ENCODE data around the gene THY1.
"Not testable (repeated sequence)": the region's sequence is repeated elsewhere in the genome, so short reads cannot be mapped to it uniquely, and the experiment has no call there.

Gene THY1

GRCh38 chr11:119422809-119423508 lies at the start of gene THY1:
THY1 (minus strand) TSS chr11:119423172; CDS start chr11:119420905, 2,267 bp downstream.
- no peak for DNase-seq

GRCh38 chr11:119472186-119472855 lies 49.3 kb upstream of the THY1 start:
- DNase-seq = peak in 1 of 2 donors; percentile 8

GRCh38 chr11:119471329-119471728 lies 48.4 kb upstream of the THY1 start:
- DNase-seq = no peak

- peak in 1 of 2 donors; percentile 8 for DNase-seq
These were observed 47.6 kb upstream of the THY1 start for GRCh38 chr11:119470317-119471291.

- no peak for DNase-seq
These were observed 46.5 kb upstream of the THY1 start for GRCh38 chr11:119469506-119469905.

GRCh38 chr11:119468511-119468910 lies 45.5 kb upstream of the THY1 start:
- DNase-seq = no peak

GRCh38 chr11:119461229-119461963 lies 38.4 kb upstream of the THY1 start:
- no peak for DNase-seq

- DNase-seq = no peak
These were observed 37.6 kb upstream of the THY1 start for GRCh38 chr11:119460582-119460981.

GRCh38 chr11:119460097-119460496 lies 37.1 kb upstream of the THY1 start:
- DNase-seq = no peak

- DNase-seq = no peak
These were observed 36.5 kb upstream of the THY1 start for GRCh38 chr11:119459293-119459976.

GRCh38 chr11:119455708-119456107 lies 32.7 kb upstream of the THY1 start:
- DNase-seq = not testable (repeated sequence)

GRCh38 chr11:119455241-119455640 lies 32.3 kb upstream of the THY1 start:
- DNase-seq = not testable (repeated sequence)

GRCh38 chr11:119453881-119454280 lies 30.9 kb upstream of the THY1 start:
- DNase-seq = no peak

GRCh38 chr11:119450590-119451326 lies 27.8 kb upstream of the THY1 start:
- no peak for DNase-seq

GRCh38 chr11:119449498-119449897 lies 26.5 kb upstream of the THY1 start:
- DNase-seq = no peak

- no peak for DNase-seq
These were observed 25.4 kb upstream of the THY1 start for GRCh38 chr11:119448380-119448779.

- DNase-seq = no peak
These were observed 24.8 kb upstream of the THY1 start for GRCh38 chr11:119447664-119448242.

GRCh38 chr11:119446871-119447663 lies 24.1 kb upstream of the THY1 start:
- DNase-seq = no peak

- no peak for DNase-seq
These were observed 23.5 kb upstream of the THY1 start for GRCh38 chr11:119446434-119446833.

- DNase-seq = no peak
These were observed 22.9 kb upstream of the THY1 start for GRCh38 chr11:119445850-119446249.
